Body of pancreas (tissue), 4 donors: ENCODE data around the gene RUNX2.

ENCODE experiments used
- CTCF ChIP-seq, 7 experiments: fragments of 450-650 bp in 4 of 7; fragments of 200-600 bp in 3 of 7; sonication (generic) in 3 of 7; IDR thresholded peaks; one replicate each; pipeline ENCODE4 v1.5.1; 2016 to 2019; ENCODE audit warnings: antibody characterized with exemption in 7 of 7
- POLR2A ChIP-seq, 3 donors: fragments of 450-650 bp; IDR thresholded peaks; one replicate each; pipeline ENCODE4 v1.6.1; 2016; ENCODE audit warnings: antibody characterized with exemption in 3 of 3, mild to moderate bottlenecking in 2 of 3

- TF ChIP-seq CTCF (IDR thresholded peaks at IDR 0.05) (no peak), POLR2A (IDR thresholded peaks at IDR 0.05) (no peak)
Observed at GRCh38 chr6:45472382-45472781, 144.3 kb downstream of the RUNX2 start.
